ENCODE results near the gene SEC61A1.

Gene SEC61A1

GRCh38 chr3:128051837-128052594 lies at the start of gene SEC61A1:
Gene SEC61A1, plus strand, starts transcription at chr3:128052437. Its CDS starts 116 bp downstream, at chr3:128052553.
- peak; percentile 91 to 95 for DNase-seq (ENCODE audit: low read depth in 1 of 2, low spot score in 1 of 2)

DNA sequence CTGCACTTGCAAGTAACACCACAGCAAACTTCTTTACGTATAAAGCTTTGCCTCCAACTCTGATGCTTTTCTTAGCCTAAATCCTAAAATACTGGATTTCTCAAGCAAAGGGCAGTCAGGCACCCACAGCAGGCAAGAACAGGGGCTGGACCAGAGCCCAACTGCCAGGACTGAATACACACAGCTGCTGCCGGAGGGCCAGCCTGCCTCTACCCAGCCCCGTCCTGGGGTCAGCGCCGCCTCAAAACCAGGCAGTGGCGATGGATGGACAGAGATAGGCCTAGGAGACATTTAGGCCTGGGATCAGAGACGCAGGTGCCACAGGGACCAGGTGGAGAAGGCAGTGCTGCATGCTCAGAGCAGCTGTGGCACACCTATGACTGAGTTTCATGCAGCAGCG lies 47.6 kb upstream of the SEC61A1 start:
- no peak for DNase-seq (ENCODE audit: low read depth in 1 of 2, low spot score in 1 of 2)

DNA sequence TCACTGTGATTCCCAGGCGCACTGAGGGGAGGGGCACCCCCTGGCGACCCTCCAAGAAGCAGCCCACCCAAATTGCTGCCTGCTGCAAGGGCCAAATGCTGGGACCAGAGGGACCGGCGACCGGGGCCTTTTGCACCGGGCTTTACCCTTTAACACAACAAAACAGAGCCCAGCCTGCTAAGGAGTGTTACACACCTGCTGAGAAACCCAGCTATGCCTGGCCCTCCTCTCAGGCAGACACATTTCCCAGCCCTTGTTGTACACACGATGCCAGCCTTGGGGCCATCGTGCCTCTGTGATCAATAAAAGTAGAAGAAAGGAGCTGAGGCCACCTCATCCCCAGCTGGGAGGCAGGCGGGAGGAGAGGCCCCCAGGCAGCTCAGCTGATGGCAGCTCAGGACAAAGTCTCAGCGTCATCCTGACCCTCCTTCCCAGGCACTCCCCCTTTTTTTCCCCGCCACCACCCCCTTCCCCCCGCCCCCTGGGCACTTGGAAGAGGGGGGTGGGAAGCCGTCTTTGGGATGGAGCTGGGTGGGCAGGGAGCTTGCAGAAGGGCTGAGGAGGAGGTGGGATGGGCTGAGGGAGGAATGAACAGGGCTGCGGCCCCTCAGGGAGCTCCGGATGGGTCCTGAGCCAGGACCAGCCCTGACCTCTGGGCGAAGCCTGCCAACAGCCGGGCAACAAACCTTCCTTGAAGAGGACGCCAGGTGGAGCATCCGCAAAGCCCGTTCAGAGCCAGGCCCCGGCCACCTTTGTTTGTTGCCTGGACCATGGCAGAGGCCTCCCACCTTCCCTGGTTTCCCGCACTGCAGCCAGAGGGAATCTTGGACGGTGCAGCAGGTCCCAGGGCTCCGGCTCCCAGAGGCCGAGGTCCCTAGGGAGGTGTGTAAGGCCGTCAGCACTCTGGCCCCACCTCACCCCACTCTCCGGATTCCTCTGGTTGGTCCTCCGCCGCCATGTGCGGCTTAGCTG lies 45.9 kb upstream of the SEC61A1 start:
- DNase-seq (ENCODE audit: low read depth in 1 of 2, low spot score in 1 of 2), result no peak

DNA sequence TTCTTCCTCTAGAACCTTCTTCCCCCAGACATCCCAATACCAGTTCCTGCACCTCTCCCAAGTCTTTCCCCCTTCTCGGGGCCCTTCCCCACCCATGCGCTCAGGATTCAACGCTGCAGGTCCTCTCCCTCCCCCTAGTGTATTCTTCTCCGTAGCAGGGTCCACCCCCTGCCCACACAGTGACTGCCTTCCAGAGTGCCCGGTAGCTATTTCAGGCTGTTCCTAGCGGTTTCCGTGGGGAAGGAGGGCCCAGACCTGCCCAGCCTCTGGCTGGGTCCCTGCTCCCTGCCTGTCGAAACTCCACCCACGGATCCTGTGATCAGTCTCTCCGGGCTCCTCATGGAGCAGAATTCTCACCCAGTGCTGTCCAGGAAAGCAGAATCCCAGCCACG lies 45.2 kb upstream of the SEC61A1 start:
- DNase-seq (ENCODE audit: low read depth in 1 of 2, low spot score in 1 of 2), result no peak

- DNase-seq (ENCODE audit: low read depth in 1 of 2, low spot score in 1 of 2), result no peak
Measured at GRCh38 chr3:128009952-128010846, 42.0 kb upstream of the SEC61A1 start.

GRCh38 chr3:128011140-128011539 lies 41.1 kb upstream of the SEC61A1 start:
- no peak for DNase-seq (ENCODE audit: low read depth in 1 of 2, low spot score in 1 of 2)

- DNase-seq (ENCODE audit: low read depth in 1 of 2, low spot score in 1 of 2), result no peak
Measured at GRCh38 chr3:128012050-128012449, 40.2 kb upstream of the SEC61A1 start.

GRCh38 chr3:128014548-128014947 lies 37.7 kb upstream of the SEC61A1 start:
- no peak for DNase-seq (ENCODE audit: low read depth in 1 of 2, low spot score in 1 of 2)

DNA sequence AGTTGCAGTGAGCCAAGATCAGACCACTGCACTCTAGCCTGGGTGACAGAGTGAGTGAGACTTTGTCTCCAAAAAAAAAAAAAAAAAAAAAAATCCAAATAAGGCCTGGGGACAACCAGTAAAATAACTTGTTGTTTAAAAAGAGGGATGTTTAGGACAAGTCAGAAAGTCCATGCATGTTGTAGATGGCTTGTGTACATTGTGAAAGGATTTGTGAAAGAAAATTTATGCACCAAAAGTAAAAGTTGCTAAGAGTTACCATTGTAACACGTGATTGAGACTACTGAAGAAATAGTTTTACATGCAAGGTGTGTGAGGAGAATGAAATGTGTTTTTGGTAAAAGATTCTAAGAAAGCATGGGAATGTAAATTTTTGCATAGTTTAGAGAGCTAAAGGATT lies 35.7 kb upstream of the SEC61A1 start:
- DNase-seq (ENCODE audit: low read depth in 1 of 2, low spot score in 1 of 2), result no peak

DNA sequence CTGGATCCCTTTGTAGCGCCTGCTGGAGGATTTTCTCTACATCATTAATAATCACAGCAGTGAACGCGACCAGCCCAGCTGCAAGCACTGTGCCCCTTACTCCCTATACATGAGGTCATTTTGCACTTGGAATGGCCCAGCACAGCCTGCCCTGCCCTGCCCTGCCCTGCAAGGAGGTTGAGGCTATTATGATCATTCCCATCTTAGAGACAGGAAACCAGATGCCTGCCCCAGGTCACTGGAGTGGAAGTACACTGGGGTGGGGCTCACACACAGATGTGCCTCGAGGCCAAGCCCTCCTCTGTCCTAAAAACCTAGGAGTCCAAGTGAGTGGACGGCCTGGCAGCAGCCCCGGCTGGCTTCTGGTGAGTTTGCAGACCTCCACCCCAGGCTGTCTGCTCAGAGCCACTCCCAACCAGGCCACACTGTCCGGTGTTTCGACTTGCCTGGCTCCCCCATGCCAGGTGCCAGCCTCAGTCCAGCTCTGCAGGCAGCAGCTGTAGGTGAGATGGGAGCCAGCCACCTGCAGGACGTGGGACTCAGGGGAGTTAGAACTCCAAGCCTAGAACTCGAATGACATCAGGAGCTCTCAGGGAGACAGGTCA lies 30.4 kb upstream of the SEC61A1 start:
- DNase-seq (ENCODE audit: low read depth in 1 of 2, low spot score in 1 of 2), result no peak

- DNase-seq (ENCODE audit: low read depth in 1 of 2, low spot score in 1 of 2), result no peak
Measured at GRCh38 chr3:128033102-128033501, 19.1 kb upstream of the SEC61A1 start.

- DNase-seq (ENCODE audit: low read depth in 1 of 2, low spot score in 1 of 2), result no peak
Measured at GRCh38 chr3:128036119-128036518, 16.1 kb upstream of the SEC61A1 start.

DNA sequence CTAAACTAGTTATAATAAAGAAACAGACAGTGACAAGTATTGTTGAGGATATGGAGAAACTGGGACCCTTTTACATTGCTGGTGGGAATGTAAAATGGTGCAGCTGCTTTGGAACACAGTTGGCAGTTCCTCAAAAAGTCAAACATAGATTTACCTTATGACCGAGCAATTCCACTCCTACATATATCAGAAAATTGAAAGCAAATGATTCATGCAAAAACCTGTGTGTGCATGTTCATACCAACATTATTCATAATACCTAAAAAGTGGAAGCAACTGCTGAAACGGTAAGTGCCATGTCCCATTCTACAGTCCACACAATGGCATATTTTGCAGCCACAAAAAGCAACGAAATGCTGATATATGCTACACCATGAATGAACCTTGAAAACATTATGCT lies 12.2 kb upstream of the SEC61A1 start:
- DNase-seq (ENCODE audit: low read depth in 1 of 2, low spot score in 1 of 2), result no peak

- DNase-seq (ENCODE audit: low read depth in 1 of 2, low spot score in 1 of 2), result no peak
Measured at GRCh38 chr3:128040660-128041059, 11.6 kb upstream of the SEC61A1 start.

DNA sequence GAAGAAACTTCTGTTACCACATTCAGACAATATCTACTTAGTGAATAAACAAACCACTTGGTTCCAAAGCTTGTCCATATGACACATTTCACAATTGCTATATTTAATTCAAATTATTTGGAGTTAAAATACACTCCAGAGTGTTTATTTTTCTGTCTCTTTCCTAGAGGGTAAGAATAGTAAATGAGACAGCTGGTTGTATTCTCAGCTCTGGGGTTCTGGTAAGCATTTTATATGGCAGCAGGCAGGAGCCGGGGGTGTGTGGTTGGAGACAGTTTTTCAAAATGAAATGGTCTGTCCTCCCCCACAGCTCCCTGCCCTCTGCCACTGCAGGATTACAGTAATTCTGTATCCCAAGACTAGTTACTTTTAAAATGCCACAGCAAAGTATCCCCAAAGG lies 10.9 kb upstream of the SEC61A1 start:
- no peak for DNase-seq (ENCODE audit: low read depth in 1 of 2, low spot score in 1 of 2)

DNA sequence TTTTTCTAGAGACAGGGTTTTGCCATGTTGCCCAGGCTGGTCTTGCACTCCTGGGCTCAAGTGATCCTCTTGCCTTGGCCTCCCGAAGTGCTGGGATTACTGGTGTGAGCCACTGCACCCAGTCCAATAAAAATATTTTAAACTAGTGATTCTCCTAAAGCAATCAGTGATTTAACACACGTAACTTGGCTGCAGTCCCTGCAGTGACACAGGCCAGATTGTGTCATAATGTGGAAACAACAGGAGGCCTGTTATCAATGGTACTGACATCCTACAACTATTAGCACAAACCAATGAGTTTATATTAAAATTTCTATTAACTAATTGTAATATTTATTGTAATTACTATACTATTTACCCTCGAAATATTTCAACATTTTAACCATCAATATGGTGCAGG lies 1.6 kb upstream of the SEC61A1 start:
- no peak for DNase-seq (ENCODE audit: low read depth in 1 of 2, low spot score in 1 of 2)

DNA sequence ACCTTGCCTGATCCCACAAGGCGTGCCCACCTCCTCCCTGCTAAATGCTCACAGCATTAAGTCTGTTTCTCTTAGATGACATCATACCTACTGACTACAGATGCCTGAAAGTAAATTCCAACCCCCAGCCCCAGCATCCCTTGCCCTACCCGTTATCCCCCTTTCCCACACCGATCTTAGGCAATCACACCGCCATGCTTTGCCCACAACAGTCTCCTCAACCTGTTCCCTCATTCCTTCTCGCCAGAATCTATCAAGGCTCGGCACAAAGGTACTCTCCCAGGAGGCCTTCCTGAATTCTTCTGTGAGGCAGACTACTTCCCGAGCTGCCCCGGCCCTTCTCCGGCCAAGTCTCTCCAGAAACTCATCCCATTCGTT lies 789 bp upstream of the SEC61A1 start:
- DNase-seq (ENCODE audit: low read depth in 1 of 2, low spot score in 1 of 2), result no peak

DNA sequence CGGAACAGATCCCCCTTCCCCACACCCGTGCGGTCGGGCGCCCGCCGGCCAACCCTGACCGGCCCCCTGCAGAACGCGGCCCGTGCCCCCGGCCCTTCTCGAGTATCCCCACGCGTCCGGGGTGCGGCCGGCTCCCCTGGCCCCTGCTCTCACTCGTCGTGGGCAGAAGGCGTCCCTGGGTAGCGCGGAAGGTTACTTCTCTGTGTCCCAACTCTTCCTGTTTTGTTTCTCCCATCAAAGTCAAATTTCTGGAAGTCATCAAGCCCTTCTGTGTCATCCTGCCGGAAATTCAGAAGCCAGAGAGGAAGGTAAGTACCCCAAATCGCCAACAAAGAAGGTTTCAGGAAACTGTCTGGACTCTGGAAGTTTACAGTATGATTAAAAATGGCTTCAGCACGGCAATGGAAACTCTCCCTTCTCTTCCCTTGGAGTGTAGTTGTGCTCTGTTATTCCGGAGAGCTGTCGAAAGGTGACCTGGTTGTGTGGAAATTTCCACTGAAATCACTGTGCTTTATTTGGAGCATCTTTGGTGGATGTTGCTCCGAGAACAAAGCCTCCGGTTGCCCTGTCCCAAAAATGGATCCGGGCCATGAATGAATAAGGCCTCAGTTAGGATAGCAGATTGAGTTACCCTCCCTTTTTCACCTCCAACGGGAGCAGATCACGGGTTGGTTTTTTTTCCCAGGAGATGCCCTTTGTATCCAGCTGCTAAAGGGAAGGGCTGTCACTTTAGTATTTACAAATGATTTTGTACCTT lies 536 bp downstream of the SEC61A1 start:
- DNase-seq (ENCODE audit: low read depth in 1 of 2, low spot score in 1 of 2), result no peak

- no peak for DNase-seq (ENCODE audit: low read depth in 1 of 2, low spot score in 1 of 2)
Measured at GRCh38 chr3:128053614-128054013, 1.4 kb downstream of the SEC61A1 start.

DNA sequence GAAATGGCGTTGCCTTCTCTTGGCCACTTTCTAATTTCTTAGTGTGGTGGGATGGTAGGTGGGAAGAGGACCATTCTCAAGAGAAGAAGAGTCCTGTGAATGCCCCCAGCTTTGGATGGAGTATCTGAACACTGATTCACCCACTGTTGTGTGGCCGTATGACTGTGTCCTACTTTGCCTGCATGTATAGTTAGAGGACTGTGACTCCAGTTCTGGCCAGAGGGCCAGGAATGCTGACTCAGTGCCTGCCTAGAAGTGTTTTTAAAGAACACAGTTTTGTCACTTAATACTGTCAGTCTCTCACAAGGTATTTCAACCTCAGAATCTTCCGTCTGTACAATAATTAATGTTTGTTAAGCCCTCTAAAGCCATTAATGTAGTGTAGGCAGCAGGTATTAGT lies 2.1 kb downstream of the SEC61A1 start:
- DNase-seq (ENCODE audit: low read depth in 1 of 2, low spot score in 1 of 2), result no peak

Data from stimulated activated CD4-positive, alpha-beta T cell treated with anti-CD3 and anti-CD28 coated beads, Interleukin-15, amount 100 ng/mL, for 1 hour (primary cell).